SW 1271 (cell line): ENCODE results near the gene TBC1D1.

Source experiments
- DNase-seq, 2 experiments: peaks; one replicate each; lab custom pipeline; 2025; lab: John Stamatoyannopoulos, UW

The TBC1D1 gene

GRCh38 chr4:38056011-38056685 lies 165.3 kb downstream of the TBC1D1 start:
- DNase-seq, result no peak

GRCh38 chr4:38058151-38058550 lies 167.3 kb downstream of the TBC1D1 start:
- DNase-seq, result no peak

DNA sequence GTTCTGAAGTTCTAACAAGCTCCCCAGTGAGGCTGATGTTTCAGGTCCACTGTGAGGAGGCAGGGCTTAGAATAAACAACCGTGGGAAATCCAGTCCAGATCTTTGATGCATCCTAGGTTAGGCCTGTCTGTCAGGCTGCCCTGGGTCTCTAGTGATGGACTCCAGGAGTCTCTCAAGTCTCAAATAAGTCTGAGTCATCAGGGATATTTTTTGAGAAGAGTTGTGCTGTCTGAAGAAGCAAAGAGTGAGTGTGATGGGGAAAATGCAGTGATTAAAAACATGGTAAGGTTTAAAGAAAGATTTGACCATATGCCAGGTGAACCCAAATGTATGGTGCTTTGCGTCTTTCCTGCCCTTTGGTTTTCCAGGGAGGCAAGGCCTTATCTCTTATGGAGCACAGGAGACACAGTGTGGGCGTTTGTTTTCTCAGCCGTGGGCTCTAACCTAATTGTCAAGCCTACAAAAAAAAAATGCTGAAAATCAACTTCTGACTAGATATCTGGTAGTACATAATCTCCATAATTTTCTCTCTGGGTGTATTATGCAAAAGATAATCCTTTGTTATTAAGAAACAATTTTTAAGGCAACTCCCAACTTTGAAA lies 170.0 kb downstream of the TBC1D1 start:
- no peak for DNase-seq

- peak; percentile 36 to 43 for DNase-seq
Measured at GRCh38 chr4:38062088-38062775, 171.3 kb downstream of the TBC1D1 start.

DNA sequence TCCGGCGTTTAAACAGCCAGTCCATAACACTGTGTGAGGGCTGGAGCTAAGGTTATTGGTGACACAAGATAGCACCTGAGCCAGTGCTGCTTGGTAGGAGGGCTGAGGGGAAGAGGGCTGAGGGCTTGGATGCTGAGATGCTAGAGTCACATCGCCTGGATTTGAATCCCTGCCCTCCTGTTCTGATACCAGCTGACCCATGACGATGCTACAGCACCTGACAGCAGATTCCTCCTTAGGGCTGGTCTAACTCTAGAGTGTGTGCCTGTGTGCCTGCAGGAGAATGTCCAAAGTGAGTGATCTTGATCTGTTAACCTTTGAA lies 171.9 kb downstream of the TBC1D1 start:
- DNase-seq, result no peak

GRCh38 chr4:38065176-38065575 lies 174.3 kb downstream of the TBC1D1 start:
- no peak for DNase-seq

DNA sequence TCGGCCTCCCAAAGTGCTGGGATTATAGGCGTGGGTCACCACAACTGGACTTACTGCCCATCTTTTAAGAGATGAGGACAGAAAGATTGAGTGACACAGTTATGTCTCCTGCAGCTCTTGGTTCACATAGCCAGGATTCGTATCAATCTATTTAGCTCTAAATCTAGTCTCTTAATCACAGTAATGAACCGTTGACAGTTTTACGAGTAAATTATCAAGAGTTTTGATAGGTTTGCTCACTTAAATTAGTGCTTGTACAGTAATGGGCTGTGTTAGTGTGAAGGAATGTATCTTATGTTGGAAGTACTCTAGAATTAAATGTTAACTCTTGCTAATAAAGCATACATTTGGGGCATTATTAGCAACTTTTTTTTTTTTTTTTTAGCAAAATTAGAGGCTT lies 175.0 kb downstream of the TBC1D1 start:
- no peak for DNase-seq

- DNase-seq, result no peak
Measured at GRCh38 chr4:38067499-38067898, 176.6 kb downstream of the TBC1D1 start.

GRCh38 chr4:38068107-38068506 lies 177.2 kb downstream of the TBC1D1 start:
- no peak for DNase-seq

GRCh38 chr4:38069271-38069760 lies 178.4 kb downstream of the TBC1D1 start:
- DNase-seq, result no peak

DNA sequence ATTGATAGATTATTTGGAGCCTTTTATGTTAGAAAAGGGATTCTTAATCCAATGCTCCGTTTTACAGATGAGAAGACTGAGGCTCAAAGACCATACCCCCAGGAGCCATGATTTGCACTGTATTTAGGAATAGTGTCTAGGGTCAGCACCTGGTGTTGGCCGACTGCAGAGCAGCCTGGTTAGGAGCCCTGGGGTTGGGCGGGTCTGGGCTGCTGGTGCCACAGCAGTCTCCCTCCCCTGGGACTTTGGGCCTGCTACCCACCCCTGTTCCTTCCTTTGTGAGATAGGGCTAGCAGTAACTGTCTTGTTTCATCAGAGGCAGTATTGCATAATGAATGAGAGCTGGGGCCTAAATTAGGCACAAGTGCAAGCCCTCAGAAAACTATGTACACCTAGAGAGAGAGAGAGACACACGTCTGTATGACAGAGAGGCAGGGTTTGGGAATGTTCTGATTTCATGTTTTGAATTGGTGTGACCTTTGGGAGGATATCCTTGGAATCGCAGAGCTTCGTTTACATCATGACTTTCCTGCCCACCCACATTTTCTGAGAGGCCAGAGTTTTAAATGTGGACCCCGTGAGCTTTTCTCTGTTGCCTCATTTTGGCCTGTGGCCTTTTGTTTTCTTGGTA lies 181.0 kb downstream of the TBC1D1 start:
- no peak for DNase-seq

- no peak for DNase-seq
Measured at GRCh38 chr4:38072578-38072977, 181.7 kb downstream of the TBC1D1 start.

GRCh38 chr4:38073596-38074234 lies 182.8 kb downstream of the TBC1D1 start:
- no peak for DNase-seq

GRCh38 chr4:38075370-38076152 lies 184.7 kb downstream of the TBC1D1 start:
- no peak for DNase-seq

- no peak for DNase-seq
Measured at GRCh38 chr4:38076153-38076669, 185.3 kb downstream of the TBC1D1 start.

- no peak for DNase-seq
Measured at GRCh38 chr4:38077791-38078489, 187.1 kb downstream of the TBC1D1 start.

DNA sequence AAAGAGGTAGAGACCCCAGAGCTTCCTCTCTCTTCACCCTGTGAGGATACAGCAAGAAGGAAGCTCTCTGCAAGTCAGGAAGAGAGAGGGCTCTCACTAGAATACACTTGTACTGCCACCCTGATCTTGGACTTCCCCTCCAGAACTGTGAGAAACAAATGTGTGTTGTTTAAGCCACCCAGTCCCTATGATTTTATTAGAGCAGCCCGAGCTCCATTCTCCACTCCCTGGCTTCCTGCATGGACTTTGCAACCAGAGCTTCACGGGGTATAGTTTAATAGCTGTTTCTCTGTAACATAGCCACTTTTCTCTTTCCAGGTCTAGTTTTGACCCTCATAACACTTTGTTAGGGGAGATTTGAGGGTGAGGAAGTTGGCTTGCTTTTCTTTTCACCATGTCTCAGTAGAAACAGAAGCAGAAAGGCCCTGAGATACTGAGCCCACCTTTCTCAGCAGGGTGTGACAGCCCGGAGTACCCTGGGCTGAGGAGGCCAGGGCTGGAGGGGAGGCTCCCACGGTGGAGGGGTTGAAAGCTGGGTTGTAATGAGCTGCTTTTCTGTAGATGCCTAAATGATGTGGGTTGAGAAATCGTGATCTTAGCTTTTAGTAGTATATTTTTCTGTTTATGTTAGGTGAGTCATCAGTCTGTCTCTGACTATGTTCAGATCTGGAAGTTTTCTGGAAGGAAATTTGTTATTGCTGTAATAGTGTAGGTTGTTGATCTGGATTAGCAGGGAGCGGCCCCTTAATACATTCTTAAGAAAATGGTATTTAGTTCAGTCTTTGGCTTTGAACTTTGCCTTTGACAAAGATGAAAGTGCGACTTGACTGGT lies 187.9 kb downstream of the TBC1D1 start:
- DNase-seq, result no peak

DNA sequence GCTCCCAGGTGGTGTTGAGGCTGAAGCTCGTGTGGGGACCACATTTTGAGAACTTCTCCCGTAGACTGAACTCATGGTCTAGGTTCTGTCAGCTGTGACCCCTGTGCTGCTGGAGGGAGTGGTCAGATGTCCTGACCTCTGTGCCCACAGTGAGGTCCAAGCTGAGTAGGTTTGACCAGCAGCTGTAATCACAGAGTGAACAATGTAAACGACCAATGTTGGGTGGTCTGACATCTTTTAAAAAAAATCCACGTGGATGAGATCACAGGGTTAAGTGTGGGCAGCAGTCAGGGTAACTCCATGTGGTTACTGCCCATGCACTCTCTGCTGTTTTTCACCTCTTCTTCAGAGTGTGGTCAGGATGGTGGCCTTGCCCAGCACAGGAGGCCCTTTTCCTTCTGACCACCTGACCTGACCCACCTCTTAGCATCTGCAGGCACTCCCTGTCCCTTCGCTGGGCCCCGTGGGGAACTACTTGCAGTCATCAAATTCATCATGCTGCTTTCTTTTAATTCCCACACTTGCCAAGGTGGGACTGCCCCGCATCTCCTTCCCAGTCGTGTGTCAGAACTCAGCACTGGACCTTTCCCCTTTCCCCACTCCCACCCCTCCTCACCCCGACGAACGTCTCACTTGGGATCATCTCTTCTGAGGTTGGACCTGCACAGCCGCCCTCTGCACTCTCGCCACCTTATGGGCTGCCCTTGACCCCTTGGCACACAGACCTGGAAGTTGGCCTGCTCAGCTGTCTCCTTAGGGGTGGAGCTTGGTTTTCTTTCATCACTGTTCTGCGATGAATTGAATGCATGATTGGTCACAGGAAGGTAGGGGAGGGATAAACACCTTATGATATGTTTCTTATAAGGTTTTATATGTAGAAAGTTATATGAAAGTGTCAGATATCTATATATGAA lies 189.4 kb downstream of the TBC1D1 start:
- DNase-seq, result no peak

DNA sequence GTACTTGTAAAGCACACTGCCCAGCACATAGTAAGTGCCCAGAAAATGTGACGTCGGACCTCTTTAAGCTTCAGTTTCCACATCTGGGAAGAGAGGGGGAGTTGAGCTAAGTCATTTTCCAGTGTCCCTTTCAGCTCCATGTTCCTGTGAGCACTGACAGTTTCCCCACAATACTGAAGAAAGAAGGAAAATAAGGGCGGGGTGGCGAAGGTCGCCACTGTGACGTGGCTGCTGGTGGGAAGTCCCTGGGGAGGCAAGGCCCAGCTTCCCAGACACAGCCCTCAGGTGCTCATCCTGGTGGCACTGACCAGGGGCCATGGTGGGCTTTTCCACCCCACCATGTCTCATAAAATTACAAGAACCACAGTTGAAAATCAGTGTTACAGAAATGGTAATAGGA lies 191.1 kb downstream of the TBC1D1 start:
- DNase-seq, result no peak
